GM12873 (cell line): ENCODE results near the gene GALNT18.
A peak's percentile ranks its signal among the peaks of the same experiment; 100 is the strongest.

Source experiments
- CTCF ChIP-seq: IDR thresholded peaks from 2 replicates; pipeline ENCODE4 v1.5.1; 2012; ENCODE audit warnings: low read depth, mild to moderate bottlenecking, moderate library complexity, low read length, control low read depth; ENCODE audit not compliant: insufficient read depth; ENCODE audit errors: missing control alignments

Gene GALNT18

GRCh38 chr11:11243209-11243589 lies 378.6 kb downstream of the GALNT18 start:
- no peak for TF ChIP-seq CTCF

GRCh38 chr11:11241284-11241683 lies 380.5 kb downstream of the GALNT18 start:
- TF ChIP-seq CTCF: no peak

- TF ChIP-seq CTCF: no peak
These were observed 381.8 kb downstream of the GALNT18 start for GRCh38 chr11:11239959-11240358.

- TF ChIP-seq CTCF: no peak
These were observed 384.6 kb downstream of the GALNT18 start for GRCh38 chr11:11237070-11237832.

GRCh38 chr11:11236498-11237059 lies 385.2 kb downstream of the GALNT18 start:
- TF ChIP-seq CTCF: no peak

- no peak for TF ChIP-seq CTCF
These were observed 390.0 kb downstream of the GALNT18 start for GRCh38 chr11:11231763-11232162.

GRCh38 chr11:11230802-11231562 lies 390.8 kb downstream of the GALNT18 start:
- peak; percentile 64 for TF ChIP-seq CTCF
